C1 segment of cervical spinal cord (tissue), 14 donors: Measurements from ENCODE around the gene CHRNG.

ENCODE experiments used
- DNase-seq, 14 donors: peaks; one replicate each; lab custom pipeline; 2025; lab: John Stamatoyannopoulos, UW

Gene CHRNG

GRCh38 chr2:232505856-232506255 is 33.6 kb upstream of the CHRNG start:
- DNase-seq: no peak

DNA sequence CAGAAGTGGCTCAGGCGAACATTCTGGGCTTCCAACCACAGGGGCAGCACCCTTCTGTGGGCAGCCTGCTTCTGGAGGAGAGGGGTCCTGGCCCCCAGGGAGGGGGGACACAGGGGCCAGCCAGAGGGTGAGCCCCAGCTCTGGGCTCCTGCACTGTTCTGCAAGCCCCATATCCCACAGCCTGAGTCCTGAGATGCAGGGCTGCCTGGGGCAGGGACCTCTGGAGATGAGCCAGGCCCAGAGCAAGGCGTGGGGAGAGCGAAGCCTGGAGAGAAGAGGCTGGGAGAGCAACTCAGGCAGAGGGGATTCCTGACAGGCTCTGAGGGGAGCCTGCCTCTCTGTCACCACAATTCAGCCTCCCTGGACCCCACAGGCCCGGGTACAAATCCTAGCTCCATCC is 32.8 kb upstream of the CHRNG start:
- DNase-seq: no peak

DNA sequence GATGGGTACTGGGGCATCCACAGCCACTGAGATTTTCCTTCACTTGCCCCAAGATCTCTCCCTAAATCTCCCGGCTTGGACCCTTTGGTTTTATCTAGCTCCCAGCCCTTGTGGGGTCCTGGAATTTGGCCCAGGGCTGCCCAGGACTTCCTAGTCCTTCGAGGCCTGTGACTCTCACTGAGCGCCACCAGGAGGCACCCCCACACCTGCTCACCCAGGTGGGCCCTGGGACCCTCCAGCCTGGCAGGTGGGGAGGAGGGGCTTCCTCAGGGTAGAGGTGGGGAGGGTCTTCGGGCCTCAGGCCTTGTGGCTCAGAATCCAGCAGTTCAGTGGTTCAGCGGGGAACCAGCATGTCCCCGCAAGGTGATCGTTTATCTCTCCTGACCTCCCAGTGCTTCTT is 31.2 kb upstream of the CHRNG start:
- DNase-seq: no peak

GRCh38 chr2:232511336-232511890 is 28.1 kb upstream of the CHRNG start:
- DNase-seq: peak in 1 of 14 donors; percentile 24

GRCh38 chr2:232512602-232513001 is 26.9 kb upstream of the CHRNG start:
- no peak for DNase-seq

DNA sequence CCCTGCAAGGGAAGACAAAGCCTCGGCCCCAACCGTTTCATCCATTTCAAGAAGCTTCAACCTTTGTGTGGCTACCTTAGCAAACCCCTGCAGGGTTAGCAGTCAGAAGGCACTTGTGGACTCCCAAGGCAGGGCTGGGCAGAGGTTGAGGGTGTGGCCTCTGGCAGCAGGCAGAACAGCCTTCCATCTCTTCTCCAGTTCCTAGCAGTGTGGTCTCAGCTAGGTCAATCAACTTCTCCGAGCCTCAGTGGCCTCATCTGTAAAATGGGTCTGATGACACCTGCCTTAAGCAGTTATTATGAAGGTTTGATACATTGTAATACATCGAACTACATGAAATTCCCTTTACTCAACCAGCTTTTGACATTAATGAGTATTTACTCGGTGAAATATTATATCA is 26.1 kb upstream of the CHRNG start:
- no peak for DNase-seq

DNA sequence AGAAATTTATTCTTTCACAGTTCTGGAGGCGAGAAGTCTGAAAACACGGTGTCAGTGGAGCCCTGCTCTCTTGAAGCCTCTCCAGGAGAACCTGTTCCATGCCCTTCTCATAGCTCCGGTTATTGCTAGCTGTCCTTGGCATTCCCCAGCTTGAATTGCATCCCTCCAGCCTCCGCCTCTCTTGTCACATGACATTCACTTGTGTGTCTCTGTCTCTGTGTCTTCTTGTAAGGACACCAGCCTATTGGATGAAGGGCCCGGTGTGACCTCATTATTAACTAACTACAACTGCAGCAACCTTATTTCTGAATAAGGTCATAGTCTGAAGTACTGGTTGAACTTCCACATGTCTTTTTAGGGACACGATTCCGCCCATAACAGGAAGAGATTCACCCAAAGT is 23.9 kb upstream of the CHRNG start:
- DNase-seq: no peak

DNA sequence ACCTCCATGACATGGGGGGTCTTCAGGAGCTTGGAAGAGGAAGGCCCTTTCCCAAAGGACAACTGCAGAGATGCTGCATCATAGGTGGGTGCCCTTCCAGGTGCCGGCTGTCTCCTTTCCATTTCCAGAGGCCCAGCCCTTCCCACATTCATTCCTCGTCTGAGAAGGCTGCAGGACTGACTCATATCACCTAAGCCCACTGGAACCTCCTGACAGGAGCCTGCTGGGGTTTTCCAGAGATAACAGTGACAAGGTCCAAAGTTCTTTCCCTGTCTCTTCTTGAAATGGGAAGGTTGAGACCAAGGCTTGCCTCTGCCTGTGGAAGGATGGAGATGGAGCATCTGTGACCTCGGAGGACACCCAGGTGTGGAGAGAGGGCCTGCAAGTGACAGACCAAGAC is 22.9 kb upstream of the CHRNG start:
- DNase-seq: no peak

GRCh38 chr2:232518844-232519243 is 20.6 kb upstream of the CHRNG start:
- no peak for DNase-seq

DNA sequence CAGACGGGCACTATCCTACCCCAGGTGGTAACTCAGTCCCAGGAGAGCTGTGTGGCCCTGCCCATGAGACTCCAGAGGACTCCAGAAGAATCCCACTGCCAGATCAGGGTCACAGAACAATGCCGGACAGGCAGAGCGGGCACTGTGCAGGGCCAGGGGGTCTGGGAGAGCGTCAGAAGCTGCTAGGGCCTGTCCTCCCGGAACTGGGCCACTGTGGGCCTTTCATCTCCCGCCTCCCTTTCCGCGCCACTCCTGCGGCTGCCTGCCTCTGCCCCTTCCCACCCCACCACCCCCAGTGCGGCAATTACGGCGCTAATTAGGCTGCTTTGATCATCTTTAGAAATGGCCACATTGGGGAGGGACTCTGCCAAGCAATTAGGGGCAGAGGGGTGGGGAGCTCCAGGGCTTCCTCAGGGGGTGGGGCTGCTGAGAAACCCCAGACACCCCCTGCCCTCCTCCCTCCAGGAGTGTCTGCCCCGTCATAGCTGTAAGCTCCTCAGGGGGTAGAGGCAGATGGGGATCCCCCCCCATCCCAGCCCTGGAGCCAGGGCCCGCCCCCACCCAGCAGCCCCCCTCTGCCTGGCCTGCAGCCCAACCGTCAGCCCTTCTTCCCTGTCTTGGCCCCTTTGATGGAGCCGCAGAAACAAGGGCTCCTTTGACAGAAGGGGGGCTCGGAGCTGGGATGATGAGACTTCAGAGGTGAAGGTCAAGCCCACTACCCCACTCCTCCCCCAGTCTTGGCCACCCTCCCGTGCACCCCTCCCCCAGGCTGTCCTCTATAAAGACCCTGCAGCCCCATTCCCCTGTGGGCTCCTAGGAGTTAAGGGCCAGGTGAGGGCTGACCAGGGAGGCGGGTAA is 19.7 kb upstream of the CHRNG start, which contains the start of gene PRSS56:
Gene PRSS56 (plus strand): TSS at position 808 of the 858 bp plus-strand sequence. CDS start 211 bp downstream, outside the sequence.
- DNase-seq: no peak

- no peak for DNase-seq
Measured at GRCh38 chr2:232520489-232520888, 19.0 kb upstream of the CHRNG start.

- DNase-seq: no peak
Measured at GRCh38 chr2:232521098-232521497, 18.4 kb upstream of the CHRNG start.

DNA sequence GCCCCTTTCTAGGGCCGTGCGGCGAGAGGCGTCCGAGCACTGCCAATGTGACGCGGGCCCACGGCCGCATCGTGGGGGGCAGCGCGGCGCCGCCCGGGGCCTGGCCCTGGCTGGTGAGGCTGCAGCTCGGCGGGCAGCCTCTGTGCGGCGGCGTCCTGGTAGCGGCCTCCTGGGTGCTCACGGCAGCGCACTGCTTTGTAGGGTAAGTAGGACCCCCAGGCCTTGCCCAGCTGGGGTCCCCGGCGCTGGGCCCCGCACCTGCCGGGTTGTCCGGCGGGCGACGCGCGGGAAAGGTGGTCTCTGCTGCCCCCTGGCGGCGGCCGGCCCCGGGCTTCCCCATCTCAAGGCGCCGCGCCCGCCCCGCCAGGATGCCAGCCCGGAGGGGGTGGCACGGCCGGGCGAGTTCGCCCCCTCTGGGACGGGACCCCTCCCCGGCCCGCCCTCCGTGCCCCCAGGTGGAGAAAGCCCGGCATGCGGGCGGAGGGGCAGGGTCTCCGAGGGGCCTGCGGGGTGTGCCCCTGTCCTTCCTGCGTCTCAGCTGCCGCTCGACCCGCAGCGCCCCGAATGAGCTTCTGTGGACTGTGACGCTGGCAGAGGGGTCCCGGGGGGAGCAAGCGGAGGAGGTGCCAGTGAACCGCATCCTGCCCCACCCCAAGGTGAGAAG is 17.4 kb upstream of the CHRNG start:
- DNase-seq: peak in 6 of 14 donors; percentile 7 to 65 (median 22)

DNA sequence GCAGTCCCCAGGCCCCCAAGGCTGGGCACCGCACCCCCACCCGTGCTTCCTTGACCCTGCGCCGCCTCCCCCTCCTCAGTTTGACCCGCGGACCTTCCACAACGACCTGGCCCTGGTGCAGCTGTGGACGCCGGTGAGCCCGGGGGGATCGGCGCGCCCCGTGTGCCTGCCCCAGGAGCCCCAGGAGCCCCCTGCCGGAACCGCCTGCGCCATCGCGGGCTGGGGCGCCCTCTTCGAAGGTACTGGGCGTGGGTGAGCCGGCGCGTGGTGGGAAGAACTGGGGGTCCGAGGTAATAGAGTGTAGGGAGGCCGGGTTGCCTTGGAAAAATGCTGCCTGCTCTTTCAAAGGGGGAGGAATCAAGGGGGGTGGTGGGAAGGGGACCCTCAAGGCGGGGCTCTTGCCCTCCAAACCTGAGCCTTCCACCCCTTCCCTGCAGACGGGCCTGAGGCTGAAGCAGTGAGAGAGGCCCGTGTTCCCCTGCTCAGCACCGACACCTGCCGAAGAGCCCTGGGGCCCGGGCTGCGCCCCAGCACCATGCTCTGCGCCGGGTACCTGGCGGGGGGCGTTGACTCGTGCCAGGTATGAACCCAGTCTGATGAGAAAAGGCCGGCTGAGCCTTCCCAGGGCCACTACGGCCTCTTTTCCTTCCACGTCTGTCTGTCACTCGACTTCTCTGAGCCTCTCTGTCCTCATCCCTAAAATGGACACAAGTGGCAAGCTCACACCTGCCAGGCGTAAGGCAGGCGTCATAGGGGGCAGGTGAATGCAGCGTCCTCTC is 16.7 kb upstream of the CHRNG start:
- DNase-seq: no peak

DNA sequence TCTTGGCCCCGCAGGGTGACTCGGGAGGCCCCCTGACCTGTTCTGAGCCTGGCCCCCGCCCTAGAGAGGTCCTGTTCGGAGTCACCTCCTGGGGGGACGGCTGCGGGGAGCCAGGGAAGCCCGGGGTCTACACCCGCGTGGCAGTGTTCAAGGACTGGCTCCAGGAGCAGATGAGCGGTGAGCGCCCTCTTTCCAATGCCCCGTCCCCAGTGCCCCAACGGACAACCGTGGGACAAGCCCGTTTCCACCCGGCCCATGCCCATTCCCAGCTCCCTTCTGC is 16.1 kb upstream of the CHRNG start:
- DNase-seq: no peak

- DNase-seq: peak in 1 of 14 donors; percentile 36
Measured at GRCh38 chr2:232523682-232524597, 15.6 kb upstream of the CHRNG start.

GRCh38 chr2:232524771-232525170 is 14.7 kb upstream of the CHRNG start:
- DNase-seq: no peak

DNA sequence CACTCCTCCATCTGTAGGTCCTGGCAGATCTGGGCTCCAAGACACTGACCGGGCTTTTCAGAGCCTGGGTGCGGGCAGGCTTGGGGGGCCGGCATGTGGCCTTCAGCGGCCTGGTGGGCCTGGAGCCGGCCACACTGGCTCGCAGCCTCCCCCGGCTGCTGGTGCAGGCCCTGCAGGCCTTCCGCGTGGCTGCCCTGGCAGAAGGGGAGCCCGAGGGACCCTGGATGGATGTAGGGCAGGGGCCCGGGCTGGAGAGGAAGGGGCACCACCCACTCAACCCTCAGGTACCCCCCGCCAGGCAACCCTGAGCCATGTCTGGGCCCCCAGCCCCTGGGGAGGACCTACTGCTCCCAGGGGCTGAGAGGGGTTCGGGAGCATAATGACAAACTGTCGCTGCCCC is 14.3 kb upstream of the CHRNG start:
- DNase-seq: no peak

DNA sequence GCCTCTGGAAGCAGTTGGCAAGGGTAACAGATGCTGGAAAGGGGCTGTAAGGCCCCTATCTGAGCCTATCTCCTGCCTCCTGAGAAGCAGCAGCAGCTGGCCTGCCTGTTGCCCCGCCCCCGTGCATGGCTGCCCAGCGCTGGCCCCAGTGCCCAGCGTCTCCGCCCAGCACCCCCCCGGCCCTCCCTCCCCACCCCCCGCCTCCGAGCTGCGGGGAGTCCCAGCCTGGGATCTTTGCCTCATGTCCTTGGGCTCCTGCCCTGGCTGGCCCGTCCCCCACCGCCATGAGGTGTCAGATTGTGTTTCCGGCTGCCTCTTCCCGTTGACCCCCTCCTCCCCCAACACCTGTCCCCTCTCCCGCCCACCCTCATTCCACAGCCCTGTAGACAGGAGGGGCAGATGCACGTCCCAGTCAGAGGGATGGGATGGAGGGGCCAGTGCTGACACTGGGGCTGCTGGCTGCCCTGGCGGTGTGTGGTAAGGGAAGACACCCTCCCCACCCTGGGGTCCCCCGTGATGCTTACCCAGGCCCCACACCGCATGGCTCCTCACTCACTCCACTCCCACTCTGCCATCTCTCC is 13.6 kb upstream of the CHRNG start, which contains the start of gene CHRND:
Gene CHRND (plus strand): TSS at position 370 of the 581 bp plus-strand sequence. CDS start 56 bp downstream, at position 426.
- peak in 6 of 14 donors; percentile 21 to 48 (median 39) for DNase-seq

GRCh38 chr2:232526372-232526941 is 13.0 kb upstream of the CHRNG start:
- DNase-seq: no peak
